K562 (cell line): ENCODE measurements around the gene FRMD4B. TPM values are rescaled to one million over a fixed set of nuclear protein-coding genes. Genes with fewer than 3 reads are reported as not detected.

Experiments
- ATAC-seq: fragments of 200-7000 bp; cut with Tn5 transposase; 3 replicates; pipeline ENCODE4 v1.9.1; 2020; ENCODE audit warnings: moderate library complexity
- BruUV-seq: library from RNA; stranded (reverse); fragments of 400-500 nt; replicated peaks from 2 replicates; lab custom pipeline; 2021; lab: Mats Ljungman, UMichigan
- CTCF ChIA-PET: fragments of 300-600 bp; formaldehyde crosslinking; extraction: SDS; loops from one replicate; lab custom pipeline; 2021; ENCODE audit warnings: low intra/inter-chr PET ratio; lab: Yijun Ruan, JAX
- POLR2A ChIA-PET: fragments of 300-600, 350-650 bp; sonication (Branson Sonifier 250); formaldehyde crosslinking; extraction: SDS; loops from one replicate; lab custom pipeline; 2021; ENCODE audit warnings: antibody characterized with exemption, inconsistent platforms; lab: Yijun Ruan, JAX
- DNase-seq, 4 experiments: peaks; one replicate each; pipeline versions ENCODE4 v3.0.0 to v3.0.0-alpha.2; 2011 to 2018; ENCODE audit warnings: low spot score in 3 of 4, mixed read lengths in 3 of 4; ENCODE audit errors: extremely low read depth in 1 of 4
- FAIRE-seq: peaks from 2 replicates; lab custom pipeline; 2011; peaks lifted over from hg19 to GRCh38; lab: Jason Lieb, UNC
- H2AFZ ChIP-seq: 2 replicates; pipeline ENCODE4 v1.6.0; 2011; ENCODE audit warnings: low read depth, low read length, control low read depth, inconsistent platforms
- H3K27ac ChIP-seq: fragments of 200-600 bp; 3 replicates; pipeline ENCODE4 v1.8.0; 2011; ENCODE audit warnings: low read depth, mild to moderate bottlenecking, control low read depth, inconsistent platforms, low read length, moderate library complexity, mixed read lengths; ENCODE audit errors: extremely low read depth
- H3K27me3 ChIP-seq, 2 experiments: fragments of 300-600 bp in 1 of 2; 2 replicates in 1 of 2; 3 replicates in 1 of 2; pipeline versions ENCODE4 v1.6.0 to v1.8.0; 2011; ENCODE audit warnings: inconsistent platforms in 2 of 2, low read length in 2 of 2, mild to moderate bottlenecking in 1 of 2, mixed read lengths in 1 of 2, moderate library complexity in 1 of 2; ENCODE audit not compliant: control insufficient read depth in 2 of 2, insufficient read depth in 2 of 2
- H3K36me3 ChIP-seq: fragments of 300-600 bp; 3 replicates; pipeline ENCODE4 v1.8.0; 2011; ENCODE audit warnings: mild to moderate bottlenecking, low read length, inconsistent platforms; ENCODE audit not compliant: control insufficient read depth, insufficient read depth
- H3K4me1 ChIP-seq, 2 experiments: fragments of 200-600 bp in 1 of 2; replicated peaks in 1 of 2; 2 replicates in 1 of 2; 3 replicates in 1 of 2; pipeline versions ENCODE4 v1.5.1 to v1.8.0; 2011; ENCODE audit warnings: inconsistent platforms in 2 of 2, low read length in 2 of 2, mild to moderate bottlenecking in 1 of 2, mixed read lengths in 1 of 2, moderate library complexity in 1 of 2; ENCODE audit not compliant: control insufficient read depth in 2 of 2, insufficient read depth in 2 of 2
- H3K4me2 ChIP-seq: 2 replicates; pipeline ENCODE4 v1.6.1; 2011; ENCODE audit warnings: low read length, control low read depth, inconsistent platforms, mixed read lengths; ENCODE audit not compliant: insufficient read depth
- H3K4me3 ChIP-seq: fragments of 200-600 bp; sonication (generic), shearing (Covaris generic); 2 replicates; pipeline ENCODE4 v1.5.1; 2016; ENCODE audit warnings: control low read depth, inconsistent platforms
- H3K79me2 ChIP-seq: fragments of 200-600 bp; 3 replicates; pipeline ENCODE4 v1.8.0; 2011; ENCODE audit warnings: low read length, inconsistent platforms; ENCODE audit not compliant: control insufficient read depth, insufficient read depth
- H3K9ac ChIP-seq, 2 experiments: 2 replicates each; pipeline versions ENCODE4 v1.6.0 to v1.6.1; 2011; ENCODE audit warnings: low read depth in 2 of 2, low read length in 2 of 2, control low read depth in 1 of 2, inconsistent platforms in 1 of 2, mild to moderate bottlenecking in 1 of 2, mixed read lengths in 1 of 2; ENCODE audit not compliant: insufficient read depth in 1 of 2
- H3K9me1 ChIP-seq: one replicate; pipeline ENCODE4 v1.6.0; 2011; ENCODE audit warnings: inconsistent platforms, mild to moderate bottlenecking, low read length, moderate library complexity; ENCODE audit not compliant: control insufficient read depth, insufficient read depth
- H3K9me3 ChIP-seq: replicated peaks from 2 replicates; pipeline ENCODE4 v1.5.1; 2011; ENCODE audit warnings: low read depth, low read length, inconsistent platforms; ENCODE audit not compliant: control insufficient read depth, insufficient read depth
- H4K20me1 ChIP-seq: replicated peaks from 2 replicates; pipeline ENCODE4 v1.6.1; 2011; ENCODE audit warnings: low read length, inconsistent platforms, mixed read lengths; ENCODE audit not compliant: control insufficient read depth, insufficient read depth
- CBFA2T2 ChIP-seq: fragments of 450-650 bp; conservative IDR thresholded peaks from 2 replicates; pipeline ENCODE4 v1.6.1; 2017; ENCODE audit warnings: mild to moderate bottlenecking
- CBX3 ChIP-seq, 2 experiments: IDR thresholded peaks; 1 replicate in 1 of 2; 2 replicates in 1 of 2; pipeline ENCODE4 v1.6.1; 2012; ENCODE audit warnings: inconsistent platforms in 2 of 2, low read length in 2 of 2, borderline replicate concordance in 1 of 2, control low read depth in 1 of 2
- CHAMP1 ChIP-seq: fragments of 450-650 bp; IDR thresholded peaks from 2 replicates; pipeline ENCODE4 v1.6.1; 2016; ENCODE audit warnings: mild to moderate bottlenecking
- KLF10 ChIP-seq: fragments of 250-450 bp; sonication (Bioruptor Pico); IDR thresholded peaks from 2 replicates; pipeline ENCODE4 v1.6.1; 2021; ENCODE audit warnings: matching md5 sums
- MYNN ChIP-seq, 2 experiments: sonication (generic); formaldehyde crosslinking in 1 of 2; IDR thresholded peaks; 2 replicates each; pipeline versions ENCODE4 v1.5.0 to v1.6.1; 2016 to 2020; ENCODE audit warnings: antibody characterized with exemption in 1 of 2, missing genetic modification reagents in 1 of 2
- PHF20 ChIP-seq: fragments of 450-650 bp; IDR thresholded peaks from 2 replicates; pipeline ENCODE4 v1.6.1; 2018; ENCODE audit not compliant: partially characterized antibody
- RAD21 ChIP-seq, 2 experiments: fragments of 250-450 bp in 1 of 2; fragments of 450-650 bp in 1 of 2; sonication (Bioruptor Pico) in 1 of 2; formaldehyde crosslinking in 1 of 2; IDR thresholded peaks in 1 of 2; conservative IDR thresholded peaks in 1 of 2; 2 replicates each; pipeline versions ENCODE4 v1.4.0 to v1.8.0; 2020 to 2022; ENCODE audit warnings: mild to moderate bottlenecking in 2 of 2, moderate library complexity in 1 of 2
- RB1 ChIP-seq: fragments of 450-650 bp; IDR thresholded peaks from 2 replicates; pipeline ENCODE4 v1.6.1; 2017; ENCODE audit warnings: low read depth, mild to moderate bottlenecking
- SFPQ ChIP-seq: fragments of 200-400 bp; formaldehyde crosslinking; IDR thresholded peaks from 2 replicates; pipeline ENCODE4 v1.6.1; 2017; ENCODE audit warnings: mild to moderate bottlenecking, low read depth, low read length, moderate library complexity
- SPI1 ChIP-seq: IDR thresholded peaks from 2 replicates; pipeline ENCODE4 v1.6.1; 2011; ENCODE audit warnings: low read depth, low read length, control low read depth, borderline replicate concordance
- WGBS: fragments of 100-300 bp; shearing (Covaris generic); methylation state at CpG from one replicate; pipeline ENCODE4 v1.1.6; 2016; ENCODE audit warnings: low coverage, mixed read lengths; ENCODE audit not compliant: insufficient coverage; ENCODE audit errors: missing lambda C conversion rate; 5-methylcytosine and 5-hydroxymethylcytosine counted together
- in situ Hi-C: fragments of 300-500 bp; cut with MboI; formaldehyde crosslinking; loops from 4 replicates; pipeline ENCODE4 v1.15.0; 2018; ENCODE audit warnings: inconsistent platforms, mixed read lengths
- intact Hi-C: fragments of 100-400 bp; cut with micrococcal nuclease; formaldehyde crosslinking; loops from 2 replicates; pipeline ENCODE4 v1.14.2; 2022
- polyA plus RNA-seq, 8 experiments: library from polyadenylated mRNA; depleted of rRNA in 4 of 8; stranded (reverse) in 5 of 8; unstranded in 3 of 8; fragments of >200 nt; fragmentation: Nextera tagmentation in 2 of 8; fragmentation: Illumina TruSeq in 1 of 8; extraction: Ambion mirVana in 2 of 8; extraction: Trizol in 1 of 8; gene quantifications; 2 replicates each; pipeline versions ENCODE4 v1.2.1 to v1.2.3, GENCODE V29; 2011 to 2014; ENCODE audit warnings: inconsistent platforms in 1 of 8, missing spikeins in 1 of 8
- total RNA-seq, 7 experiments: library from RNA; depleted of rRNA in 6 of 7; stranded (reverse); fragments of >200 nt in 6 of 7; fragmentation: Illumina TruSeq in 2 of 7; extraction: Trizol in 2 of 7; gene quantifications; 2 replicates each; pipeline versions ENCODE4 v1.2.1 to v1.2.3, GENCODE V29; 2011 to 2021; ENCODE audit warnings: low replicate concordance in 1 of 7
- TF ChIP-seq, protein P1 (sequence below): IDR thresholded peaks from 3 replicates; pipeline ENCODE4 v1.6.1; 2011; ENCODE audit warnings: borderline replicate concordance, mild to moderate bottlenecking, moderate library complexity; ENCODE audit not compliant: insufficient read length; ENCODE audit errors: extremely low read depth
- TF ChIP-seq, protein P2 (sequence below): fragments of 250-450 bp; sonication (Bioruptor Pico); IDR thresholded peaks from 2 replicates; pipeline ENCODE4 v1.8.0; 2021; ENCODE audit warnings: moderate library complexity, mild to moderate bottlenecking, inconsistent platforms
- TF ChIP-seq, protein P3 (sequence below): fragments of 450-650 bp; conservative IDR thresholded peaks from 2 replicates; pipeline ENCODE4 v1.6.1; 2016; ENCODE audit warnings: missing genetic modification characterization, low read depth, mild to moderate bottlenecking, control low read depth, missing compliant biosample characterization

FRMD4B gene
- total and polyA plus RNA-seq, 9 of the 15 experiments (the other 6 are each of a cell fraction or from before 2014, with no cell fraction given): 0.03 to 0.09 (median 0.04) TPM; not detected in 3

DNA sequence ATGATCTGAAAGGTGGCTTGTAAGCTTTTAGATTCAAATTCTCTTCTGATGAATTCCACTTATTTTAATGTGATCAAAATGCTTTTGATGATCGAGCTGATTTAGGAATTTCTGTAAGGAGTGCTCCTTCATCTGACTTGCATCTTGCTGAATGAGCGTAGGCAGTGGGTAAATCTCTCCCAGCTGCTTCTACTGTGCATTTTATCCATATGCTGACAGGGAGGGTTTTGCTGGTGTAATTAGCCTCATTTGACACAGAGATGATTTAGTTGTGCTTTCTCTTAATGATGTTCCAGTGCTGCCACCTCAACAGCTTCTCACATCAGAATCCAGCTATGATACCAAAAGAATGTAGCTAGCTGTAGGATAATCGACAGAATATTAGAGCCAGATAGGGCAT is 259.7 kb downstream of the FRMD4B start:
- Histone ChIP-seq H3K9me1 (no peaks in the 10 kb centered on the region), H2AFZ (no peak overlapping the region), H3K9me3 (no peaks in the 10 kb centered on the region), H3K27me3 (no peaks in the 10 kb centered on the region; a peak in 1 of 5 replicates), H4K20me1 (no peaks in the 10 kb centered on the region), H3K9ac (no peak overlapping the region), H3K4me1 (no peaks in the 10 kb centered on the region), H3K4me2 (no peak overlapping the region), H3K4me3 (no peak overlapping the region), H3K27ac (no peak overlapping the region), H3K79me2 (no peaks in the 10 kb centered on the region), H3K36me3 (no peaks in the 10 kb centered on the region)
- intact Hi-C loops (no loop called here), in situ Hi-C loops (no loop called here)
- 21% methylated on average over 3 of the region's 3 CpGs for WGBS
- ChIA-PET POLR2A (interaction anchor here (0.5 kb wide), 1 partner anchor 544 kb away, joined by 4 read pairs; no protein-coding TSS in a partner anchor), CTCF (no interaction called here)
- no peak for DNase-seq
- BruUV-seq: no TSS peak
- no peak for FAIRE-seq
- no peak for ATAC-seq
- no peak for TF ChIP-seq SPI1
- no peak for TF ChIP-seq CBX3 (IDR thresholded peaks at IDR 0.05; ENCODE audit: borderline replicate concordance in 1 of 2, low read length in 2 of 2)
- no peak for TF ChIP-seq CBFA2T2
- no peak for TF ChIP-seq SFPQ
- TF ChIP-seq RB1: no peak
- no peak for TF ChIP-seq KLF10 (CRISPR knock-in tag)
- TF ChIP-seq, protein P1, sequence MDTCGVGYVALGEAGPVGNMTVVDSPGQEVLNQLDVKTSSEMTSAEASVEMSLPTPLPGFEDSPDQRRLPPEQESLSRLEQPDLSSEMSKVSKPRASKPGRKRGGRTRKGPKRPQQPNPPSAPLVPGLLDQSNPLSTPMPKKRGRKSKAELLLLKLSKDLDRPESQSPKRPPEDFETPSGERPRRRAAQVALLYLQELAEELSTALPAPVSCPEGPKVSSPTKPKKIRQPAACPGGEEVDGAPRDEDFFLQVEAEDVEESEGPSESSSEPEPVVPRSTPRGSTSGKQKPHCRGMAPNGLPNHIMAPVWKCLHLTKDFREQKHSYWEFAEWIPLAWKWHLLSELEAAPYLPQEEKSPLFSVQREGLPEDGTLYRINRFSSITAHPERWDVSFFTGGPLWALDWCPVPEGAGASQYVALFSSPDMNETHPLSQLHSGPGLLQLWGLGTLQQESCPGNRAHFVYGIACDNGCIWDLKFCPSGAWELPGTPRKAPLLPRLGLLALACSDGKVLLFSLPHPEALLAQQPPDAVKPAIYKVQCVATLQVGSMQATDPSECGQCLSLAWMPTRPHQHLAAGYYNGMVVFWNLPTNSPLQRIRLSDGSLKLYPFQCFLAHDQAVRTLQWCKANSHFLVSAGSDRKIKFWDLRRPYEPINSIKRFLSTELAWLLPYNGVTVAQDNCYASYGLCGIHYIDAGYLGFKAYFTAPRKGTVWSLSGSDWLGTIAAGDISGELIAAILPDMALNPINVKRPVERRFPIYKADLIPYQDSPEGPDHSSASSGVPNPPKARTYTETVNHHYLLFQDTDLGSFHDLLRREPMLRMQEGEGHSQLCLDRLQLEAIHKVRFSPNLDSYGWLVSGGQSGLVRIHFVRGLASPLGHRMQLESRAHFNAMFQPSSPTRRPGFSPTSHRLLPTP: no peak
- TF ChIP-seq CHAMP1: no peak
- no peak for TF ChIP-seq PHF20
- TF ChIP-seq RAD21 (CRISPR knock-in tag; conservative IDR thresholded peaks at IDR 0.05 in 1 of 2, IDR thresholded peaks at IDR 0.05 in 1 of 2): no peak
- TF ChIP-seq MYNN (IDR thresholded peaks at IDR 0.05): no peak
- no peak for TF ChIP-seq MYNN (CRISPR knock-in tag; IDR thresholded peaks at IDR 0.05)
- TF ChIP-seq, protein P2, sequence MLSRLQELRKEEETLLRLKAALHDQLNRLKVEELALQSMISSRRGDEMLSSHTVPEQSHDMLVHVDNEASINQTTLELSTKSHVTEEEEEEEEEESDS (CRISPR knock-in tag): no peak
- TF ChIP-seq, protein P3, sequence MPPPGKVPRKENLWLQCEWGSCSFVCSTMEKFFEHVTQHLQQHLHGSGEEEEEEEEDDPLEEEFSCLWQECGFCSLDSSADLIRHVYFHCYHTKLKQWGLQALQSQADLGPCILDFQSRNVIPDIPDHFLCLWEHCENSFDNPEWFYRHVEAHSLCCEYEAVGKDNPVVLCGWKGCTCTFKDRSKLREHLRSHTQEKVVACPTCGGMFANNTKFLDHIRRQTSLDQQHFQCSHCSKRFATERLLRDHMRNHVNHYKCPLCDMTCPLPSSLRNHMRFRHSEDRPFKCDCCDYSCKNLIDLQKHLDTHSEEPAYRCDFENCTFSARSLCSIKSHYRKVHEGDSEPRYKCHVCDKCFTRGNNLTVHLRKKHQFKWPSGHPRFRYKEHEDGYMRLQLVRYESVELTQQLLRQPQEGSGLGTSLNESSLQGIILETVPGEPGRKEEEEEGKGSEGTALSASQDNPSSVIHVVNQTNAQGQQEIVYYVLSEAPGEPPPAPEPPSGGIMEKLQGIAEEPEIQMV (tag): no peak
